Left ventricle myocardium superior (tissue), 1 donor: ENCODE measurements around the gene ITPR2. TPM values are rescaled to one million over a fixed set of nuclear protein-coding genes. Genes with fewer than 3 reads are reported as not detected.
"Not testable (repeated sequence)": the region's sequence is repeated elsewhere in the genome, so short reads cannot be mapped to it uniquely, and the experiment has no call there.

Experiments used
- ATAC-seq: fragments of 200-7000 bp; cut with Tn5 transposase; one replicate; pipeline ENCODE4 v1.9.1; 2020; ENCODE audit warnings: mild to moderate bottlenecking, moderate library complexity
- DNase-seq: peaks from one replicate; pipeline ENCODE4 v3.0.0-alpha.2; 2020
- intact Hi-C: fragments of 100-400 bp; cut with micrococcal nuclease; formaldehyde crosslinking; loops from one replicate; pipeline ENCODE4 v1.11.0; 2022
- total RNA-seq: library from RNA; stranded (reverse); fragmentation: NEBNext Ultra II Directional; extraction: Animal tissue kit (Norgen Biotek cat#: 25700); gene quantifications from one replicate; pipeline ENCODE4 v1.2.1, GENCODE V29; 2021
- donor health status: DM: no; HTN: yes; CAD: no; lungs with severe emphysema.

The ITPR2 gene
- total RNA-seq, 1 donor from 2014 or later = 10.5 TPM

DNA sequence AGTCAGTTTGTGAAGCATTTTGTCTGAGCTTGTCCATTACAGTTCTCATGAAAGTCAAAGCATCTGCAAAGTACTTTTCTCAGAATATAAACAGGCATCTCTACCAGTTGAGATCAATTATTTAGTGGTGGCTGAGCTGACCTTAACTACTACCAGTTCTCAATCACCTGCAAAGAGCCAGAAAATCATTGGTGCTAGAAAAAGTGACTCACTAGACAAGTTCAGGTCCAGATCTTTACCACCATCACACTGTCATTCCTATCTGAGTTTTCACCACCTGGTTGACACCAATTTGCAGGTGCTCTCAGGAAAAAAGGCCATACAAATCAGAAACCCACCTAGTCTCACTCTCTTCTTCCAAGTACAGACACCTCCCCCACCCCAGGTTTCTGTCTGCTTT lies 33.3 kb downstream of the ITPR2 start:
- intact Hi-C loops = no loop called here
- ATAC-seq (no peak), DNase-seq (no peak)

GRCh38 chr12:26798640-26799039 lies 34.4 kb downstream of the ITPR2 start:
- intact Hi-C loops = no loop called here
- ATAC-seq = no peak
- DNase-seq = no peak

DNA sequence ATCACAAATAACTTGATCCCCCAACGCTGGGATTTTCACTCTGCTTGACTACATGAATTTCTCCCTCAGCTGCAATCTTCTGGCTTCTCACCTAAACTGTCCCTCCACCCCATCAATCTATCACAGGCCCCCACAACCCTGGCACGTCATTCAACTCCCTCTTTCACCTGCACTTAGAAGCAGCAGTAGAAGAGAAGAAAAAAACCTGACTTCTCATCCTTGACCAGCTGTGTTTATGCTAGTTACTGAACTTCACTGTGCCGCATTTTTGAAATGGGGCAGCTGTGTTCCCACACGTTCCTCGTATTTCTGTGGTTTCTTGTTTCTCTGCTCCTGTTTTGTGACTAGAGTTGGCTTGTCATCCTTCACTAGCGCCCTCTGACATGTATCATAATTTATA lies 35.0 kb downstream of the ITPR2 start:
- ATAC-seq (peak; percentile 39), DNase-seq (no peak)
- intact Hi-C loops = no loop called here

DNA sequence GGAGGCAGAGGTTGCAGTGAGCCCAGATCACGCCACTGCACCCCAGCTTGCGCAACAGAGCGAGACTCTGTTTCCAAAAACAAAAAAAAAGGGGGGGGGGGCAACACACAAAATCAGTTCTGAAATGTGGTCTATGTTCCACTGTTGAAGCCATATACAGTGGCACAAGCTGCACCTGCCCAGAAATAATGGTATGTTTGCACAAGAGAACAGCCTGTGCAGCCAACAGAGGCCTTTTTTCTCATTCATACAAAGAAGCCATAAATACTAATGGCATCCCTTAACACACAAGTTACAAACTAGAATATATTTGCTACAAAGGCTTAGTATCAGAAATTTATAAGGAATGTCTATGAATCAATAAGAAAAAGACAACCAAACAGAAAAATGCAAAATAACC lies 37.1 kb downstream of the ITPR2 start:
- DNase-seq (no peak), ATAC-seq (no peak)
- intact Hi-C loops = no loop called here

GRCh38 chr12:26791301-26791791 lies 41.6 kb downstream of the ITPR2 start:
- no peak for DNase-seq
- peak; percentile 54 for ATAC-seq
- intact Hi-C loops = no loop called here

DNA sequence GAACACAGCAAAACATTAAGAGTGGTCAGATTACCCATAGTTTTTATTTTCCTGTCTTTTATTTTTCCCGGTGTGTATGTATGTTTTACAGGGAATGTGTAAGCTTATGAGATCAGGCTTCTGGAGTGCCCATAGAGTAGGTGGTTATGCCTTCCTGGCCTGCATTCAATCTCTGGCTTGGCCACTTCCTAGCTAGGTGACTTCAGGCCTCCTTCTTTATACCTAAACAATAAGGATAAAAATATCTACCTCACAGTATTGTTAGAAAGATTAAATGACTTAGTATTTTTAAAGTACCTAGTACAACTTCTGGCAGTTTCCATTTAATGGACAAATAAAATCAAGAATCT lies 42.4 kb downstream of the ITPR2 start:
- intact Hi-C loops = no loop called here
- DNase-seq (no peak), ATAC-seq (no peak)

DNA sequence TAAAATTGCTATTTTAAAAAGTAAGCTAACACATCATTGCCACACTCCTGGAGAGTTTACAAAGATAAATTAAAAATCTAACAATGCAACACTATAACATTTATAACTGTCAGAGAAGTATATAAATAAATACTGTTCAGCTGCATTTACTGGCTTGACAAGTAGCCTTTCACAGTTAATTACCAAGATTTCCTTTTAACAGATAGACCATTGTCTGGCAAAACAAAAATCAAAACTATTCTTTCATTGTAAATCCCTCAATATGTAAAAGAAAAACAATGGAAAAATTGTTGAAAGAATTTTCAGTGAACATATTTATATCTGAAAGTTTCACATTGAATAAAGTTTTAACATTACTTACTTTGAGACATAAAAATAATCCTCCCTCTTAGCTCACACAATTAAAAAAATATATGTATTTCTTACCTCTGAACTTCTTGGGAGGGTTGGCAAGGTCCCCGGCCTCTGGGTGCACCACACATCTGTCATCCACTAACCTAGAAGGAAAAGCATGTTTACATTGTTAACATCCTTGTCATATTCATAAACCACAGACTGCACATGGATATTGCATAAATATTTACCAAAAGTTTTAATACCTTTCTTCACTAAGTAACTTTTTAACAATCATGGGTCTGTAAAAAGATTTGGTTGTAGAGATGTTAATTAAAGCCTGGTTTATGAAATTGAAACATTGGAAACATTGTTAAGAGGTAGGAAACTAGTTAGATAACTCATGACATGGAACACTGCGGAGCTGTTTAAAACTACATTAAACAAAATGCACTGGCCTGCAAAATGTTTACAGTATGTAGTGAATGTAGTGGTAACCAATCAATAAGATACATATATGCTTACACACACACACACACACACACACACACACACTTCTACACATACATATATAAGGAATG lies 43.0 kb downstream of the ITPR2 start:
- intact Hi-C loops = no loop called here

GRCh38 chr12:26786865-26787514 lies 46.0 kb downstream of the ITPR2 start:
- ATAC-seq (peak; percentile 81), DNase-seq (no peak)
- intact Hi-C loops = no loop called here

More for the DNA sequence above, 43.0 kb downstream of the ITPR2 start:
- ATAC-seq (no peak), DNase-seq (no peak)

DNA sequence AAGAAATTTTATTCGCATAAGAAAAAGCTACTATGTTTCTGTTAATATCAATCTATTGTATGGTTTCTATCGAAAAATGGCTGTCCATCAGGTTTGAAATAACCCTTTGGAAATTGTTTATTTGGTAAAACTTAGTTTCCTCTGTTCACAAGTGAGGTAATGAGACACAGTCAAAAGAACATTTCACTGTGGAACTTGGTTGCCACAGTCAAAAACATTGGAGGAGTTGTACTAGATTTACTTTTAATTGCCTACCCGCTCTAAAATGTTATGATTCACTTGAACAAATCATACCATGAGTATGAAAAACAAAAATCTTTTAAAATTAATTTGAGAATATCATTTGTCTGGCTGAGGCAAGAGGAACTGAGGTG lies 46.5 kb downstream of the ITPR2 start:
- DNase-seq (no peak), ATAC-seq (no peak)
- intact Hi-C loops = no loop called here

GRCh38 chr12:26783816-26784379 lies 49.1 kb downstream of the ITPR2 start:
- DNase-seq, intact Hi-C loops, ATAC-seq: not testable (repeated sequence)

DNA sequence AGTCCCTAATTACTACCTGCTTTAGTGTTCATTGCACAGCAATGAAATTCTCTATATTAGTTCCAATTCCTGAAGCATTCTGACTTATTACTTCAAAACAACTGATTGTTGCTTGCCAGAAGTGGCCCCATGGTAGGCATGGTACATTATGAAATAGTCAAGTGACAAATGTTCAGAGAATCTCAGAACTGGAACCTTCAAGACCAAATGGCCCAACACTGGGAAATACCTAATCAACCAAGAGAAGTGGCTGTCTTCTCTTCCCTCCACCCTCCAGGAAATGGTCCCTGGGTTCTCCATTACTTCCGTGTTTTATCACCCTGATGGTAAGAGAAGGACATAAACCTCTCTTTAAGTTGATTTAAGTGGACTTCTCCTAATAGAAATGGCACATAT lies 49.9 kb downstream of the ITPR2 start:
- intact Hi-C loops = no loop called here
- no peak for ATAC-seq
- no peak for DNase-seq

DNA sequence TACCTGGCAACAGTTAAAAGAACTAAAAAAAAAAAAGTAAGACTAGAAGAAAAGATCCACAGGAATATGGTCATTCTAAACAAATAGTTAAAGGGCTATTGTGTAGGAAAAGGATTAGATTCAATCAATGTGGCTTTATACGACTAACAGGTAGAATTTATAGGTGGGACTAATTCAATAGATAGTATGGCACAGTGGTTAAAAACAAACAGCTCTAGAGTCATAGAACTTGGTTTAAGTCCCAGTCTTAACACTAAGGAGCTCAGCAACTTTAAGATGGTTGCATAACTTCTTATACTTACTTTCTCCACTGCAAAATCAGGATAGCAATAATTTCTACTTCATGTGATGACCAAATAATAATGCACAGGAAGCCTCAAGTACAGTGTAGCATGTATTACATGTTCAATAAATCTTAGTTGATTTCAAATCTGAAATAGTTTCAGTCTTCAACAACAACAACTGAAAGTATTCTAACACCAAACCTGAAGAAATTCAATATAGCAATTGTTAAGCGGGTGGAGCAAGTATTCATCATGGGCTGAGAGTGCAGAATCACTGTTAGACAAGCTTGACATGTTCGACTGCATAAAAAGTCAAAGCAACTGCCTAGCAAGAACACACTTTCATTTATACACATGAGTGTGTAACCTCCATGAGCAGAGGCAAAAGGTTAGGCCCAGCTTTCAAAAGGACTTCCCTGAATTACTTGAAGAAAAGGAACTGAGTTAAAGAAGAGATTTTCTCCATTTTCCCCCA lies 50.4 kb downstream of the ITPR2 start:
- intact Hi-C loops = no loop called here
- DNase-seq (no peak), ATAC-seq (no peak)

DNA sequence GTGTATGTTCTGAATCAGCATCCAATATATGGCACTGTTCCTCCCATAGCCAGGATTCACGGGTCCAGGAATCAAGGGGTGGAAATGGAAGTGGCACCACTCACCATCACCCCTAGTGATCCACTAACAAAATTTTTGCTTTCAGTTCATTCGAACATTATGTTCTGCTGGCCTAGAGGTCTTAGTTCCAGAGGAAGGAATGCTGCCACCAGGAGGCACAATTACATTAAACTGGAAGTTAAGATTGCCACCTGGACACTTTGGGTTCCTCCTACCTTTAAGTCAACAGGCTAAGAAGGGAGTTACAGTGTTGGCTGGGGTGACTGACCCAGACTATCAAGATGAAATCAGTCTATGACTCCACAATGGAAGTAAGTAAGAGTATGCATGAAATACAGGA lies 52.3 kb downstream of the ITPR2 start:
- intact Hi-C loops, ATAC-seq, DNase-seq: not testable (repeated sequence)

- ATAC-seq, DNase-seq, intact Hi-C loops: not testable (repeated sequence)
Measured at GRCh38 chr12:26778173-26778775, 54.7 kb downstream of the ITPR2 start.

GRCh38 chr12:26777236-26777635 lies 55.8 kb downstream of the ITPR2 start:
- intact Hi-C loops = no loop called here
- ATAC-seq (no peak), DNase-seq (no peak)

GRCh38 chr12:26775991-26776390 lies 57.0 kb downstream of the ITPR2 start:
- DNase-seq, intact Hi-C loops, ATAC-seq: not testable (repeated sequence)

DNA sequence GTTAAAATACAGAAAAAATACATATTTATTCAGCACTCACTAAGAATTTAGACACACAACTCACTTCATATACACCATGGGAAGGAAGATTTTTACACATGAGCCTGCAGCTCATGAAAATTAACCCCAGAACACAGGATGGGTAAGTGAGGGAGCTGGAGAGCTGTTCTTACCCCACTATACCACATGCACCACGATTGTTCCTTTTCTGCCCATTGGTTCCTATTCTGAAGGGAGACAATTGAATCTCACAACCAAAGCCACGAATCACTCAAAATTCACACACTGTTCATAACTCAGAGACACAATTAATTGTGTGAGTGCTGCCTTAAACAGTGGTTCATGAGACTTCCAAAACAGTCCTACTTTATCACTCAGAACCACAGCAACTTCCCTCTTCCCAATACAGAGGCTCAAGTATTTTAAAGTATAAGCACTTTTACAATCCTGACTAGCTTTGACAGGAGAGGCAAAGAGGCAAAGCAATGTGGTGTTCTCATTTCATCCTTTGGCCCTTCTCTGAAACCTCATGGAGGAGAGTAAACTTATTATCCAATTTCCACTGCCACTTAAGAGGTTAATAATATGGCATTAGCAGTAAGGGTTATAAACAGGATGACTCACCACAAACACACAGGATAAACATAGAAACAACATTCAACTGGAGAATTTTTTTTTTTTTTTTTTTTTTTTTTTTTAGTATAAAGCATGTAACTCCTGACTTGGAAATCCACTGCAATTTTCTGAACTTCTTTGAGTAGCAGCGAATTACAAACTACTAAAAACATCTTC lies 59.5 kb downstream of the ITPR2 start:
- intact Hi-C loops = no loop called here
- no peak for DNase-seq

DNA sequence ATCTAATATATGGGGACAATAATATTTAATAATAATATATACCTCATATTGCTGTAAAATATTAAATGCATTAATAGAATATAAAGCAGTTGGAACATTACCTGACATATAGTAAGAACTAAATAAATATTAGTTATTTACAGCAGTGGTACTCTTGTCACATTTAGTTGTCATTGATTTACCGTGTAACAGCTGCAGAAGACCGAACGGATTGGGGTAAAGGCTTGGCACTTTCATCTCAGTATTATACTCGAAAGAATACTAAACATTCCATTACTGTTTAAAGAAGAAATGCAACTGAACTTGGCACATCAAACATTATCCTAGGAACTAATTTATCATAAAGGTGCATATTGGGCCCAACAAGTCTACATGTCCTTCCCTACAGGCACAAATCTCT lies 61.1 kb downstream of the ITPR2 start:
- intact Hi-C loops = no loop called here
- DNase-seq = no peak
- ATAC-seq = no peak

More for the DNA sequence above, 59.5 kb downstream of the ITPR2 start:
- no peak for ATAC-seq
